Kidney epithelial cell (primary cell): ENCODE data around the gene L3MBTL2. TPM values are rescaled to one million over a fixed set of nuclear protein-coding genes. Genes with fewer than 3 reads are reported as not detected.

ENCODE experiments used
- DNase-seq: peaks from one replicate; pipeline ENCODE4 v3.0.0-alpha.2; 2010; ENCODE audit warnings: low read depth
- H3K27me3 ChIP-seq: 2 replicates; pipeline ENCODE4 v1.6.0; 2011; ENCODE audit warnings: low read length; ENCODE audit not compliant: control insufficient read depth, insufficient read depth
- H3K36me3 ChIP-seq: 2 replicates; pipeline ENCODE4 v1.5.1; 2011; ENCODE audit warnings: low read length; ENCODE audit not compliant: control insufficient read depth, insufficient read depth
- H3K4me3 ChIP-seq: 2 replicates; pipeline ENCODE4 v1.5.1; 2011; ENCODE audit warnings: low read depth, mild to moderate bottlenecking, control low read depth, low read length
- total RNA-seq: library from RNA; depleted of rRNA; stranded (reverse); fragments of >200 nt; gene quantifications from 2 replicates; pipeline ENCODE4 v1.2.3, GENCODE V29; 2015
- TF ChIP-seq, protein P1 (sequence below): IDR thresholded peaks from 2 replicates; pipeline ENCODE4 v1.5.1; 2011; ENCODE audit warnings: mild to moderate bottlenecking, moderate library complexity, low read length, control low read depth, inconsistent platforms; ENCODE audit not compliant: insufficient read depth, poor library complexity, severe bottlenecking

L3MBTL2 gene
- total RNA-seq, 1 donor from 2014 or later: 28.5 TPM

DNA sequence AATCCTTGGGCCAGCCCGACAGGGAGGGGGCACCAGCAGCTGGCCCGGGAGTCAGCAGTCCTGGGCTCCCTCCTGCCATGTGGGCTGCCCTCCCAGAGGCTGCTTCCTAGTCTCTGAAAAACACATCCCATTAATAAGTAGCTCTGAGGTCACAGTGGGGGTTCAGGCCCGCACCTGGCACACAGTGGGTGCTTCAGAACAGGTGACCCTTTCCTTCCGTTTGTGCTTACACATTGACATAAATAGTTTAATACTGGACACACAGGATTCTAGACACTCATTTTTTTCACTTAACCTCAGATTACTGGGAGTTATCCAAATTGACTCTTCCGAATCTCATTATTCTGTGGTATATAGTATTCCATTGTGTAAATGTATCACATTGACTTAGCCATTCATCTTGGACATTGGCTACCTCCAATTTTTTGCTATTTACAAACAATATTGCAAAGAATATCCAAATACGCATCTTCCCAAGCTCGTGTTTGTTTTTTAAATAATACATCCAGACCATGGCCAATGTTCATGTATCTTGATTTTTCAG lies 36.1 kb downstream of the L3MBTL2 start:
- Histone ChIP-seq H3K4me3 (no peak overlapping the region), H3K27me3 (no peaks in the 10 kb centered on the region), H3K36me3 (no peaks in the 10 kb centered on the region)
- no peak for DNase-seq
- TF ChIP-seq, protein P1, sequence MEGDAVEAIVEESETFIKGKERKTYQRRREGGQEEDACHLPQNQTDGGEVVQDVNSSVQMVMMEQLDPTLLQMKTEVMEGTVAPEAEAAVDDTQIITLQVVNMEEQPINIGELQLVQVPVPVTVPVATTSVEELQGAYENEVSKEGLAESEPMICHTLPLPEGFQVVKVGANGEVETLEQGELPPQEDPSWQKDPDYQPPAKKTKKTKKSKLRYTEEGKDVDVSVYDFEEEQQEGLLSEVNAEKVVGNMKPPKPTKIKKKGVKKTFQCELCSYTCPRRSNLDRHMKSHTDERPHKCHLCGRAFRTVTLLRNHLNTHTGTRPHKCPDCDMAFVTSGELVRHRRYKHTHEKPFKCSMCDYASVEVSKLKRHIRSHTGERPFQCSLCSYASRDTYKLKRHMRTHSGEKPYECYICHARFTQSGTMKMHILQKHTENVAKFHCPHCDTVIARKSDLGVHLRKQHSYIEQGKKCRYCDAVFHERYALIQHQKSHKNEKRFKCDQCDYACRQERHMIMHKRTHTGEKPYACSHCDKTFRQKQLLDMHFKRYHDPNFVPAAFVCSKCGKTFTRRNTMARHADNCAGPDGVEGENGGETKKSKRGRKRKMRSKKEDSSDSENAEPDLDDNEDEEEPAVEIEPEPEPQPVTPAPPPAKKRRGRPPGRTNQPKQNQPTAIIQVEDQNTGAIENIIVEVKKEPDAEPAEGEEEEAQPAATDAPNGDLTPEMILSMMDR: no peak

DNA sequence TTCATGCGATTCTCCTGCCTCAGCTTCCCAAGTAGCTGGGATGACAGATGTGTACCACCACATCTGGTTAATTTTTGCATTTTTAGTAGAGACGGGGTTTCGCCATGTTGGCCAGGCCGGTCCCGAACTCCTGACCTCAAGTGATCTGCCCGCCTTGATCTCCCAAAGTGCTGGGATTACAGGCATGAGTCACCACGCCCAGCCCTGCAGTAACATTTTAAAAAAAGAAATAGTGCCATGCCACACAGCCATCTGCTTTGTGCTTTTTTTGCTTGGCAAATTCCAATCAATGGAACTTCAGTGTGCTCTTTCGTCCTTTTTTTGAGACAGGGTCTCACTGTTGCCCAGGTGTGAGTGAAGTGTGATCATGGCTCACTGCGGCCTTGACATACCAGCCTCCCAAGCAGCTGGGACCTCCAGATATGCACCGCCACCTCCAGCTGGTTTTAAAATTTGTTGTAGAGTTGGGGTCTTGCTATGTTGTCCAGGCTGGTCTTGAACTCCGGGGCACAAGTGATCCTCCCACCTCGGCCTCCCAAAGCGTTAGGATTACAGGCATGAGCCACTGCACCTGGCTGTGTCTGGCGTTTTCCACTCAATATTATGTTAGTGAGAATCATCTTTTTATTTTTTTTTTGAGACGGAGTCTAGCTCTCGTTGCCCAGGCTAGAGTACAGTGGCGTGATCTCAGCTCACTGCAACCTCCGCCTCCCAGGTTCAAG lies 37.4 kb downstream of the L3MBTL2 start:
- TF ChIP-seq, protein P1: no peak
- Histone ChIP-seq H3K4me3 (no peak overlapping the region), H3K27me3 (no peaks in the 10 kb centered on the region), H3K36me3 (peaks cover 2% of the 10 kb centered on the region)
- no peak for DNase-seq

DNA sequence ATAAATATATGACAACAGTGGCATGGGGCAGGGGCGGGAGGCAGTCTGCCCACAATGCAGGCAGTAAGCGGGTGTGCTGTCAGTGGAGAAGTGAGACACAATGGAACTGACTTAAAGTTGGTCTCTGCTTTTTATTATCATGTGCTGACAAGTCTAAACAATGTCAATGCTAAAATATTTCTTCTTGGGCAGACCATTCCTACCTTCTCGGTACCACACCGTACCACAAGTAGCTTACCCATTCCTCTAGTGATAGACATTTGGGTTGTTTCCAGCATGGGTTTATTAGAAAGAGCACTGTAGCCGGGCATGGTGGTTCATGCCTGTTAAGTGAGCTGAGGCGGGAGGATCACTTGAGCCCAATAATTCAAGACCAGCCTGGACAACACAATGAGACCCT lies 38.2 kb downstream of the L3MBTL2 start:
- H3K4me3 ChIP-seq: no peak overlapping the region
- no peak for DNase-seq
- TF ChIP-seq, protein P1: no peak
- H3K27me3 ChIP-seq: no peaks in the 10 kb centered on the region
- H3K36me3 ChIP-seq: peaks cover 3% of the 10 kb centered on the region

DNA sequence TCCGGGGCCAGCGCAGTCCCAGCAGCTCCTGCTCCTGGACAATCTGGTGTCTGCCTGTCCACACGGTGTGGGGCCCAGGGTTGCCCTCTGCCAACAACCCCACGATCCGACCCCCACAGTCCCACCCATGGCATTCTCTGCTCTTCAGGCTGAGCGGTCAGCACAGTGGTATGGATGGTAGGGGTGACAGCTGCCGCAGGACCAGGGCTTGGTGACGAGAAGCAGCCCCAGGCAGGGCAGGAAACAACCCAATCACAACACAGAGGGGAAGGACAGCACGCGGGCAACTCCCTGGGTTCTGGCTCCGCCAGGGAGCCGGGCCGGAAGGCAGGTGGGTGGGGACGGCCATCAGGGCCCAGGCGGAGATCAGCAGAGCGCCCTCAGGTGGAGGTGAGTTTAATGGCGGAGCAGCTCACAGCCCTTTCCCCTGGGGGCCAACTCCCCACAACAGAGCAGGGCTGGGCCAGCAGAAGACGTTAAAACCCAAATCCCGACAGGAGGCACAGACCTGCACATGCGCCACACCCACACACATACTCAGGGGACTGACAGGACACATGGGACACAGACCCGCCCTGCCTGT lies 40.9 kb downstream of the L3MBTL2 start:
- peaks cover 8% of the 10 kb centered on the region for H3K36me3 ChIP-seq

DNA sequence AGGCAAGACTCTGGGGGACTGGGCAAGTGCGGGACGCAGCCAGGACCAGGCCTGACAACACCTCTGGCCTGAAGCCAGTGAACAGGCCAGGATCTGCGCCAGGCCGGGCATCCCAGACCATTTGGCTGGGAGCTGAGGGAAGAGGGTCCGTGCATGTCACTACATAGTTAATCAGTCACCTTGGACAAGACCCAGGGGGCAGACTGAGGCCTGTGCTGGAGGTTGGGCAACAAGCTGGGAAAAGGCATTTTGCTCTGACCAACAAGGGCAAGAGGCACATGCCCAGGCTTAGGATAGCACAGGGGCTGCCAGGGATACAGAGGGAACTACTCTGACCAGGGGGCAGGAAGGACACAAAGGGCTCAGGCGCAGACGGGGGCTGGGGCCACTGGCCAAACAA lies 42.6 kb downstream of the L3MBTL2 start:
- Histone ChIP-seq H3K36me3 (peaks cover 8% of the 10 kb centered on the region), H3K4me3 (no peak overlapping the region), H3K27me3 (no peaks in the 10 kb centered on the region)
- DNase-seq: no peak
- TF ChIP-seq, protein P1: no peak

More for the DNA sequence above, 40.9 kb downstream of the L3MBTL2 start:
- H3K27me3 ChIP-seq: no peaks in the 10 kb centered on the region
- TF ChIP-seq, protein P1: peak; percentile 7
- no peak for DNase-seq
- H3K4me3 ChIP-seq: no peak overlapping the region
